Aorta (tissue), 5 donors: ENCODE data around the gene MAP4K3. TPM values are rescaled to one million over a fixed set of nuclear protein-coding genes. Genes with fewer than 3 reads are reported as not detected.

Experiments used
- ATAC-seq: fragments of 200-7000 bp; cut with Tn5 transposase; one replicate; pipeline ENCODE4 v1.9.1; 2022; ENCODE audit warnings: moderate library complexity; ENCODE audit not compliant: low FRiP score
- DNase-seq, 2 donors: peaks; one replicate each; pipeline ENCODE4 v3.0.0-alpha.2; 2020
- H3K27ac ChIP-seq, 2 donors: one replicate each; pipeline ENCODE4 v1.5.1; 2013; ENCODE audit warnings: low read length in 2 of 2, mild to moderate bottlenecking in 2 of 2, moderate library complexity in 2 of 2, control low read depth in 1 of 2, inconsistent platforms in 1 of 2, low read depth in 1 of 2
- H3K27me3 ChIP-seq, 2 donors: one replicate each; pipeline ENCODE4 v1.6.1; 2013; ENCODE audit warnings: control low read depth in 1 of 2, low read length in 1 of 2, mild to moderate bottlenecking in 1 of 2, moderate library complexity in 1 of 2; ENCODE audit not compliant: insufficient read depth in 2 of 2, control insufficient read depth in 1 of 2
- H3K36me3 ChIP-seq, 2 donors: one replicate each; pipeline ENCODE4 v1.6.1; 2013; ENCODE audit warnings: control low read depth in 1 of 2, low read length in 1 of 2, mild to moderate bottlenecking in 1 of 2; ENCODE audit not compliant: insufficient read depth in 2 of 2, control insufficient read depth in 1 of 2
- H3K4me1 ChIP-seq, 2 donors: one replicate each; pipeline ENCODE4 v1.6.1; 2013; ENCODE audit warnings: low read length in 2 of 2, control low read depth in 1 of 2, mild to moderate bottlenecking in 1 of 2, moderate library complexity in 1 of 2; ENCODE audit not compliant: insufficient read depth in 2 of 2, control insufficient read depth in 1 of 2
- H3K4me3 ChIP-seq, 2 donors: one replicate each; pipeline ENCODE4 v1.5.1; 2013; ENCODE audit warnings: low read length in 2 of 2, control low read depth in 1 of 2, mild to moderate bottlenecking in 1 of 2
- H3K9me3 ChIP-seq: one replicate; pipeline ENCODE4 v1.6.1; 2013; ENCODE audit warnings: mild to moderate bottlenecking, low read length; ENCODE audit not compliant: control insufficient read depth
- WGBS, 2 donors: extraction: QIAGEN DNeasy Blood & Tissue Kit; methylation state at CpG; one replicate each; pipeline ENCODE4 v1.1.7; 2013; 5-methylcytosine and 5-hydroxymethylcytosine counted together
- intact Hi-C, 2 donors: fragments of 100-400 bp; cut with DNase I; formaldehyde crosslinking; loops; one replicate each; pipeline versions ENCODE4 v1.14.2 to v1.15.0; 2022
- long read RNA-seq, 2 donors: library from polyadenylated mRNA; unstranded; transcript quantifications; one replicate each; pipeline ENCODE4 v2.0.0, GENCODE V29; 2020 to 2021
- polyA plus RNA-seq, 2 donors: library from polyadenylated mRNA; stranded (reverse); fragments of 200-250 nt; gene quantifications; one replicate each; pipeline ENCODE4 v1.2.3, GENCODE V29; 2013
- total RNA-seq, 2 donors: library from RNA; stranded (reverse); fragmentation: NEBNext Ultra II Directional; extraction: Animal tissue kit (Norgen Biotek cat#: 25700); gene quantifications; one replicate each; pipeline ENCODE4 v1.2.1, GENCODE V29; 2021
- donor health status: healthy with polysubstance abuse.
- donor health status: Bipolar disorder and iron deficiency.
- donor health status: DM: no; HTN: no; CAD: no.
- donor health status: DM: no; HTN: no; CAD: no.
- donor health status: DM: yes; HTN: yes; CAD: no.

The MAP4K3 gene
- total RNA-seq (10 to 100 TPM; 42.1 to 50.8 TPM), polyA plus RNA-seq (10 to 100 TPM; 13.9 to 23.6 TPM)
- long read RNA-seq, donor 1, partial matches to known transcripts, result 1 of 17 reads
- long read RNA-seq, donor 1, other reads (novel, unspliced or antisense), result 16 of 17 reads
- long read RNA-seq, donor 2, full-length matches to known transcripts, result 3 of 25 reads
- long read RNA-seq, donor 2, partial matches to known transcripts, result 3 of 25 reads
- long read RNA-seq, donor 2, other reads (novel, unspliced or antisense), result 19 of 25 reads

DNA sequence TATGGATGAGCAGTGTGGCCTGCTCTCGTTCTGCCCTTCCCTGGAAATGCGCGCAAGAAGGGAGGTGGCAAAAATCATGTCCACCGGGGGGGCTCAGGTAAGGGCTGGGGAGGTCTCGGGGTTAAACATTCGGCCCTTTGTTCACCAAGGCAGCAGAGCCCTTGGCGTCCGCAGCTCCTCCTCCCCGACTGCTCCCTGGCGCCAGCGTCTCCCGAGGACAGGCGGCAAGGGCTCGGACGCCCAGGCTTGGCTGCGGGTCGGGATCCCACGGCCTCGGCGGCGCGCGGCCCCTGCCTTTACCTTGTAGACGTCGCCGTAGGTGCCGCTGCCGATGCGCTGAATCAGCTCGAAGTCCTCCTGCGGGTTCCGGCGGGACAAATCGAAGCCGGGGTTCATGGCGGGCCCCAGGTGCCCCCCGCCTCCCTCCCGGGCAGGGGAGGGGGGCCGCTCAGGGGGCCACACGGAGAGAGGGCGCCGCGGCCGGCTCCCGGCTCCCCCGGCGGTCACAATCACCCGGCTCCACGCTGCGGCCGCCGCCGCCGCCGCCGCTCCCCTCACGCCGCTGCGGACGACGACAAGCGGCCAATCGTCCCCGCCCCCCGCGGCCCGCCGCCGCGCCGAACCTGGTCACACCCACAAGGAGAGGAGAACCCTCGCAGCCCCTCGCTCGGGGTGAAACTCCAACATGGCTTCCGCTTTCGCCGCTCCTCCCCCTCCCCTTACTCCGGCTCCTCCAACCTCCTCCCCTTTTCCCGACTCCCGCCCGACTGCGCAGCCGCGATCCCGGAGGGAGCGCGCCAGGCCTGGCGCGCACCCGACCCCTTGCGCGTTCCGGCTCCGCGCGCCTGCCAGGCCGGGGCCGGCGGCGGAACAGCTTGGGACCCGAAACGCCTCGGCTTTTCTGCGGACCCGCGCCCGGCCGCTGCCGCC, at the start of gene MAP4K3:
TSS of gene MAP4K3 (minus strand) at position 694 of the 930 bp plus-strand sequence. CDS start at position 396, 298 bp downstream.
- peak within 1 kb of the TSS; percentile 53 to 89 for H3K27ac ChIP-seq
- intact Hi-C loops, result loop anchor here in 1 of 2 donors (5.0 kb wide), 1 partner anchor 60 kb away; no protein-coding TSS in a partner anchor
- H3K27me3 ChIP-seq, result no peaks in the 10 kb centered on the region
- H3K9me3 ChIP-seq, result no peaks in the 10 kb centered on the region
- peak within 1 kb of the TSS; percentile 86 to 96 for H3K4me3 ChIP-seq
- ATAC-seq, result peak; percentile 94
- 0% methylated on average over 92 to 109 of the region's 109 CpGs for WGBS, 2 donors
- peak; percentile 95 to 98 for DNase-seq
- no peaks in the 10 kb centered on the region for H3K36me3 ChIP-seq
- peaks cover 3 to 5% of the 10 kb centered on the region in 2 donors for H3K4me1 ChIP-seq

DNA sequence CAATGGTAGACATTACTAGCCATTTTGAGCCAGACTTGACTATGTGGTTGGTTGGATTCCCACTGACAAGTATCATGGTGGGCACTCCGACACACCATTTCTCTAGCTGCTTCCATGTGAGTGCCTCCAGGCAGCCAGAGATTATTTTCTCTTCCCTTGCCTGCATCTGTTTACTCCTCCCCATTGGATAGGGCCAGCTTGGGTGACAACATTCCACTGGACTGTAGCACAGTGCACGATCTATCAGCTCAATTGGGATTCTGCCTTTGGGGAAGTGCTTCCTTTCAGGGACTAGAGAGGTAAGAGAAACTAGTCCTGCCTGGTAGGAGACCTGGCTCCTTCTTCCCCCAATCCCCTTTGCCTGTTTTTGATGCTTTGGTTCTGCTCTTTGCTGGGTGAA, 49.0 kb upstream of the MAP4K3 start:
- H3K27ac ChIP-seq, result no peak overlapping the region
- H3K4me1 ChIP-seq, result peaks cover 0 to 3% of the 10 kb centered on the region in 2 donors
- no peaks in the 10 kb centered on the region for H3K36me3 ChIP-seq
- H3K9me3 ChIP-seq, result no peaks in the 10 kb centered on the region
- intact Hi-C loops, result no loop called here
- ATAC-seq (no peak), DNase-seq (no peak)
- 86 to 92% methylated on average over 2 of the region's 2 CpGs for WGBS, 2 donors
- no peaks in the 10 kb centered on the region for H3K27me3 ChIP-seq
- H3K4me3 ChIP-seq, result no peak overlapping the region

DNA sequence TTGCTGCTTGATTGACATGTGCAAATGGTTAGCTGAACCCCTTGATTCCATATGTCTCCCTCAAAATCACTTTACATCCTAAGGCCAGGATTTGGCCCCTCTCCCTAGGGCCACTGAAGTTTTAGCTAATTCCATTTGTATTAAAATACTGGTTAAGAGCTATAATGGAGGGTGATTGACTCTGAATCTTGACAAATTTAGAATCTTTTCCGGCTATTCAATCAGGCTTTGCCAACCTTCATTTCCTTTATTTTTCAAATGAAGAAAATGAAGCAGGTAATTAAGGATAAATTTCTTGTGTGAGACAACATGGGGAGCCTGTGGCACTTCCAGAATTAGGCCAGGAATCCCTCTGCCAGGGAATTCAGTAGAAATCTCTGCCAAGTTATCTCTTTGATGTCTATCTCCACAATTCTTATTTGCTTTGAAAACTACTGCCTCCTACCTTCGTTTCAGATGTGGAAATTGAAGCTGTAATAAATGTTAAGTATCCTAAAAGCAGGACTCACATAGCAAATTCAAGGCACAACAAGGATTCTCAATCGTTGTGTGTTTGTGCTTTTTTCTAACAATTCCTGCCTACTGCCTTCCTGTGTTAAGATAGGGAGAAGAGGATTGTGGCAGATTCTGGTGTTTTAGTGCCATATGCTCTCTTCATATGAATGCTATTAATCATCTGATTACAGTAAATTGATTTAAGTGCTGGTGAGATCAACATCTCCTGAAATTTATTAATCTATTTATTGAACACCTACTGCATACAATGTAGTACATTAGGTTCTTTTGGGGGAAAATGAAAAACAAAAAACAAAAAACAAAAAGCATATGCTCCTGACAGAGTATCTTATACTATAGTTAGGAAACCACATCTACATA, 47.8 kb upstream of the MAP4K3 start:
- Histone ChIP-seq H3K27ac (no peak overlapping the region), H3K36me3 (no peaks in the 10 kb centered on the region), H3K4me3 (no peak overlapping the region), H3K4me1 (peaks cover 0 to 3% of the 10 kb centered on the region in 2 donors), H3K9me3 (no peaks in the 10 kb centered on the region), H3K27me3 (no peaks in the 10 kb centered on the region)
- DNase-seq (no peak), ATAC-seq (no peak)
- intact Hi-C loops, result no loop called here
- WGBS, 2 donors, result 46 to 54% methylated on average over 3 of the region's 3 CpGs

DNA sequence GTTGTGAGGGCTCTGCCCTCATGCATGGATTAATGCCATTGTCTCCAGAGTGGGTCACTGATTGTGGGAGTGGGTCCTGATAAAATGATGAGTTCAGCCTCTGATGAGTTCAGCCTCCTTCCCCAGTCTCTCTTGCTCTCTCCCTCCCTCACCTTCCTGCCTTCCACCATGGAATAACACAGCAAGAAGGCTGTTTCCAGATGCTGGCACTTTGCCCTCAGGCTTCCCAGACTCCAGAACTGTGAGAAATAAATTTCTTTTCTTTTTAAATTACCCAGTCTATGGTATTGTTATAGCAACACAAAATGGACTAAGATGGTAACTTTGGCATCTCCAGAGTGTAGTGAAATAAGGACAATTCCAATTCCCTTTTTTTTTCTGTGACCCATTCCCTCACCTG, 47.1 kb upstream of the MAP4K3 start:
- Histone ChIP-seq H3K27me3 (no peaks in the 10 kb centered on the region), H3K9me3 (no peaks in the 10 kb centered on the region), H3K4me1 (peaks cover 0 to 3% of the 10 kb centered on the region in 2 donors), H3K4me3 (no peak overlapping the region), H3K27ac (no peak overlapping the region), H3K36me3 (no peaks in the 10 kb centered on the region)
- intact Hi-C loops, result no loop called here
- ATAC-seq (no peak), DNase-seq (no peak)

DNA sequence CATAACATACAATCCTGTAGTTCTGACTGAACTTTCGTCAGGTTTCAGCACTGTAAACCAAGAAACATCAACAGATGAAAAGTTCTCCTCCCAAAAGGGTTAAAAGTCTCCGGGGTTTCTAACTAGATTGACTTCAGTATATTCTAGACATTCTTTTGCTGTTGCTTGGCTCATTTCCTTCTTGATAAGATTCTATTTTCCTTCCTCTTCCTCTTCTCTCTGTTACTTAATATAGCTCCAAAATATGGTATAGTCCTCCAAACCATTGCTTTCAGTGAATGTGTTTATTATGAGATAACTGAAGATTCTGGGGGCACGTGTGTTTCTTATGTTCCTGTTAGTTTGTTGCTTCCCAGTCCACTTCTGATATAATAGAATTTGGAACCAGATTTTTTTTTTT, 46.4 kb upstream of the MAP4K3 start:
- no peak for ATAC-seq
- no peak overlapping the region for H3K27ac ChIP-seq
- H3K4me1 ChIP-seq, result peaks cover 0 to 3% of the 10 kb centered on the region in 2 donors
- no peak overlapping the region for H3K4me3 ChIP-seq
- no peaks in the 10 kb centered on the region for H3K9me3 ChIP-seq
- no peaks in the 10 kb centered on the region for H3K36me3 ChIP-seq
- DNase-seq, result no peak
- no peaks in the 10 kb centered on the region for H3K27me3 ChIP-seq
- WGBS, 2 donors, result 33% methylated on average over 3 of the region's 3 CpGs
- intact Hi-C loops, result no loop called here

DNA sequence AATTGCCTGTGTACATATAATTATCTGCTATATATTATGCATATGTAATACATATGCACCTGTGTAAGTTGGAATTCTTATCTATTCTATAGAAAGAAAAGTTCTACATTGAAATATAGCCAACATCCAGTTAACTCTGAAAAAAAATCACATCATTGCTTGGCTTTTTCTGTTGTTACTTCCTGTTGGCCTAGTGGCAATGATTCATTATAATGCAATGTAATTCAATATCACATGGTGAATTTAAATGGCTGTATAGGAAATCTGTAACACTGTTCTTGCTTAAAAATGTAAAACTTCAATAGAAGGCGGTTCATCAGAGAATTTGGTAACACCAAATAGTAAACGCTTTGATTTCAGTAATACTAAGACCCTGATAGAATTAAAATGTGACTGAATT, 44.5 kb upstream of the MAP4K3 start:
- H3K36me3 ChIP-seq, result no peaks in the 10 kb centered on the region
- no peak for ATAC-seq
- H3K4me1 ChIP-seq, result peaks cover 0 to 3% of the 10 kb centered on the region in 2 donors
- H3K9me3 ChIP-seq, result no peaks in the 10 kb centered on the region
- DNase-seq, result no peak
- intact Hi-C loops, result no loop called here
- H3K4me3 ChIP-seq, result no peak overlapping the region
- H3K27ac ChIP-seq, result no peak overlapping the region
- 89 to 94% methylated on average over 2 of the region's 2 CpGs for WGBS, 2 donors
- no peaks in the 10 kb centered on the region for H3K27me3 ChIP-seq

DNA sequence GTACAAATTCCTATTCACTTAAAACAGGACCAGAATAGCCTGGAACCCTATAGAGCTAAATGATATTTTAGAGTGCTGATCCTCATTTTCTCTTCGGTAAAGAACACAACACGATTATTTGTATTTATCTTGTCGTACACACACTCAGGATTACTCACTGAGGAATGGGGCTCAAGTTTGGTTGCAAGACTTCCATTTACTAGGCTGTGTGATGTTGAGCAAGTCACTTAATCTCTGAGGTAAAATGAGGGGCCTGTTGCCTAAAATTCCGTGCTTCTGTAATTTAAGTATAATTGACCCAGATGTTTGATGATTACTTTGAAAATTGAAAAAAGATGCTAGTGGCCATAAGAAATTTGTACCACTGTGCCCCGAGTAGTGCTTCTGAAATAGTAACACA, 42.6 kb upstream of the MAP4K3 start:
- DNase-seq (no peak), ATAC-seq (no peak)
- H3K9me3 ChIP-seq, result no peaks in the 10 kb centered on the region
- 79 to 83% methylated on average over 5 of the region's 5 CpGs for WGBS, 2 donors
- no peaks in the 10 kb centered on the region for H3K36me3 ChIP-seq
- peaks cover 0 to 3% of the 10 kb centered on the region in 2 donors for H3K4me1 ChIP-seq
- intact Hi-C loops, result no loop called here
- no peak overlapping the region for H3K4me3 ChIP-seq
- no peak overlapping the region for H3K27ac ChIP-seq
- no peaks in the 10 kb centered on the region for H3K27me3 ChIP-seq

DNA sequence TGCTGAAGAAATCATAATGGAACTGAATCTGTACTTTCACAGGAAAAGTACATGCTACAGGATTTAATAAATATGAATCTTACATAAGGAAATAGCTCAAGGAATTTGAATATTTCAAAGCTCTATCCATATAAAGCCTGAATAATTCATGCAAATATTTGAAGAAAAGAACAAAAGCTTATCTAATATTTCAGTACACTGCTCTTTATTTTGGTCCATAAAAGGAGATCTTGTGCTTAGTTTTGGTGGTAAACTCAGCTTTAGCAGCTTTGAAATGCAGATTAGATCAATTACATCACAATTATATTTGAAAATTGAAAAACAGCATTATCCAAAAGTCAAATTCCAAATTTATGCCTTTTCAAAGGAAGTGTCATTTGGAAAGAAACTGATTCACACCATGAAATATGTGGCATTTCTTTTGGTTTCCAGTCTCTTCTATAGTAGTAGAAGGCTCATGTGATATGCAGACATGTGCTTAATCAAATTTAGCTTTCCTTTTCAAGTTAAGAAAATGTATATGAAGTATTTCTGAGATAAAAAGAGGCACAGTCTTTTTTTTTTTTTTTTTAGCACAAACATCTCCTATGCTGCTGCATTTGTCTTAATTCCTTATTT, 42.1 kb upstream of the MAP4K3 start:
- no peak for DNase-seq
- Histone ChIP-seq H3K27me3 (no peaks in the 10 kb centered on the region), H3K4me3 (no peak overlapping the region), H3K36me3 (no peaks in the 10 kb centered on the region), H3K9me3 (no peaks in the 10 kb centered on the region), H3K4me1 (peaks cover 0 to 3% of the 10 kb centered on the region in 2 donors), H3K27ac (no peak overlapping the region)
- ATAC-seq, result no peak
- intact Hi-C loops, result no loop called here
